GM20431 (cell line): Measurements from ENCODE around the gene WDR3.

Experiments
- in situ Hi-C: fragments of 300-500 bp; cut with MseI, MboI; formaldehyde crosslinking; loops from one replicate; pipeline ENCODE4 v1.15.0; 2020; ENCODE audit warnings: low sequenced_read_pairs; ENCODE audit not compliant: unreplicated experiment

The WDR3 gene

DNA sequence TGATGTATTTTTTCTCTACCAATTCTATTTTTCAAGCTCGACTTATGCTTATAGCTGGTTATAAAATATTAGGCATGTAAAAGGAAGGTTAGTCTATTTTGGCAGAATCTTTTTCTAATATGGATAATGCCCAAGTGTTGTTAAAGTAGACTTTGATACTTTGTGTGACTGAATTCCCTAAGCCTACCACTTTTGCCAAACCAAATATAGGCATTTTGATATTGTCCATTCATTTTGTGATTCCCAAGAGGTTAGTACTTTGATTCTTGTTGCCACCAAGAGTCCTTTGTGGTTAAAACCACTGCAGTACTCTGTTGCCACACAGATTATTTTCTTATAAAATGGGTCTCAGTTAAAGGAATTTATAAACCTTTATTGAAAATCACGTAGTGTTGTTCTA is 4.2 kb downstream of the WDR3 start:
- in situ Hi-C loops = no loop called here

GRCh38 chr1:117942293-117942692 is 12.8 kb downstream of the WDR3 start:
- in situ Hi-C loops = no loop called here

GRCh38 chr1:117952386-117952785 is 22.8 kb downstream of the WDR3 start:
- in situ Hi-C loops = no loop called here

DNA sequence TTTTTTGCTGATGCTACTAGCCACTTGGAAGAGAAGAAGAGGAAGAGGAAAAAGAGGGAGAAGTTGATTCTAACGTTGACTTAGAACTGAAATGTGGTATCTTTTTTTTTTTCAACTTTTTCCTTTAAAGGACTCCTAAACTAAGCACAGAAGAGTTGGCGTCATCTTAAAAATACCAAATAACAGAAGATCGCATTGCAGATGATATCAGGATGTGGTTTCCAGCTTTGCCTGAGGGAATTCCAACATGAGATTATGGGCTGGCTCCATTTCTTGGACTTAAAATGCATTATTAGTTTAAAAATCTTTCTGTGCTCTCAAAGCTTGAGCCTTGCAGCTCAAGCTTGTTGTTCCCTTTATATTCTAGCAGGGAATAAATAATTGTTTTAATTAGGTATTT is 29.8 kb downstream of the WDR3 start:
- in situ Hi-C loops = no loop called here

DNA sequence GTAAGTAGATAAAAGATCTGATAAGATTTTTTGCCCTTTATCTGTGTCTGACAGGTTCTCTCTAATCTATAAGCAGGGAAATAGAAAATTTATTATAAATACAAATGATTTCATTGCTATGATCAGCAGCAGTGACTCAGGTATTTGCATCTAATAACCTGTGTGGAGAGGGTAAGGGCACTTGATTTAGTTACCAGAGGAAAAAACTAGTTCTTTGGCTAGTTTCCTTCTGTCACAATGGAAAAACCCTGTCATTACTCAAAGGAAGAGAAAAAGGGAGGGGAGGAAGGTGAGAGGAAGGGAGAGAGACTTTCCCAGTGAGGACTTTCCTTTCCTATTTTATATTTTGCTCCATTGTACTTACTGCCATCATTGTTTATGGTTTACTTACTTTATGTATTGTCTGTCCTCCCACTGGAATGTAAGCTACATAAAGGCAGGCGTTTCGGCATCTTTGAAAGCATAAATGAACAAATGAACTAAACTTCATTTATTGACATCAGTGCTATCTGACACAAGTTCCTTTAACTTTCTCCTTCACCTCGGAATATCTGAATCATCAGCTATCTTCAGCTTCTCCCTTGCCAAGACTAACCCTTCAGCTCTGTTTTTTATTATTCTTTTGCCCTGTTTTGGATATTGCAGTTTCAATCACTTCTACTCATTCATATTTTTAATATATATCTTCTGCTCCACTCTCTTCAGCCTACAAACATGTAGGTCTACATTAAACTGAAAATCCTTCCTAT is 34.9 kb downstream of the WDR3 start:
- in situ Hi-C loops = no loop called here

- in situ Hi-C loops = no loop called here
These were observed 37.9 kb downstream of the WDR3 start for GRCh38 chr1:117967477-117967876.

DNA sequence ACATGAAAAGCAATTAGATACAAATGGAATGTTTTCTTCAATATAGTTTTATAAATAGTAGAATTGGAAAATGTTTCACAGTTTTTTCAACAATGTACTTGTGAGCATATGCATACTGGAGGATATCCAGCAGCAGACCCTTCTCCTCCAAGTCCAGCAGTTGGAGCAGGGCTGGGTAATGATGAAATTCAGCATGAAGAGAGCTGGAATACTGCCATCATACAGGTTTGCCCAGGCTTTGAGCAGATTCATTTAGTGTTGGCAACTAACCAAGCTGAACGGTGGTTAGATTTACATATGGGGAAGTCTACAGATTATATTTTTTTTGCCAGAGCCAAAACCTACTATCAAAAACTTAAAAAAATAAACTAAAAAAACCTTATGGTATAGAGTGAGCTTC is 38.3 kb downstream of the WDR3 start:
- in situ Hi-C loops = no loop called here

DNA sequence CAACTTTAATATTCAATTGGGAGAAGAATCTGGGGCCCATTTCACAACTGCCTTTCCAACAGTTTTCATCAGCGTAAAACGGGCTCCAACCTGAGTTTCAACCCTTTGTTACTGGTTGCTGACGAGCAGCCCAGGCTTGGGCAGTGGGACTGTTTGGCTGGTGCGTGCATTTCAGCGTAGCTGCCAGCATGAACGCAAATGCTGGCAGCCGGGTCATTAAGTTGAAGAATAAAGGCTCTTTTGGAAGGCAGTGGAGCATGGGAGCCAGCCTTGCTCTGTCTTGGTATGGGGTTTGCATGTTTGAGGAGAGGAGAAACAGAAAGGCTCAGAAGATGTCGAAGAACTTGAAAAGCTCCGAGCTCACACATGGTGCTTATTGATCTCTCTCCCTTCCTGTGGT is 40.7 kb downstream of the WDR3 start:
- in situ Hi-C loops = no loop called here

DNA sequence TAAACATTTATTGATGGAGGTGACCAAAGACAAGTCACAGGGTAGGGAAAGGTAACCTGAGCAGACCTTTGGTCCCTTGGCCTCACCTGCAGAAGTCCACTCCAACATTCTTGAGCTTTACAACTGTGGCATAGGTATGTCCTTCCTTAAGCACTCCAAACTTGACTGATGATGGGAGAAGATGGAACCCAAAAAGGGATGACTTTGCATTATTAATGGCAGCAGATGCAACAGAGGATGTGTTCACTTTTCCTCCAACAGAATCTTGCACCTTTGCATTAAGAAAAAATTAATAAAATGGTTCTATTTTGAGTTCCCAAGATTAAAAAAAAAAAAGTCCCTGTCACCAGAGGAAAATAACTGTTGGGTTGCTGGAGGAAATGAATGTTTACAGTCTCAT is 42.2 kb downstream of the WDR3 start:
- in situ Hi-C loops = no loop called here

DNA sequence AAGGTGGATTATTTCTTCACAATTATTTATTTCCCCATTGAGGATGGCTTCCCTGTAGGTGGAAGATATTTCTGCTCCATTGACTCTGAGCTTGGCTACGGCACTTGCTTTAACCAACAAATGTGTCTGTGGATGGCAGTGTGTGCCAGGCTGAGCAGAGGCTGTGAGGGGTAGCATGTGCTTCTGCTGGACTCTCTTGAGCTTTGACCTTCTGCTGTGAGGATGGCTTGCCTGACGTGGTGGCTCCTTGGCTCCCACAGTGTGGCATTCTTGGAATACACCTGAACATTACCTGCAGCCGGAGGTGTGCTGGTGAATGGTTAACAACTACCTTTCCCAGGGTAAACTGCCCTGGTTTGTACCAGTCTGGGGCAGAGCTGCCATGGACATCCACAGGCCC is 46.8 kb downstream of the WDR3 start:
- in situ Hi-C loops = no loop called here

GRCh38 chr1:117981455-117982192 is 52.1 kb downstream of the WDR3 start:
- in situ Hi-C loops = no loop called here

- in situ Hi-C loops = no loop called here
These were observed 55.7 kb downstream of the WDR3 start for GRCh38 chr1:117985239-117985638.

- in situ Hi-C loops = no loop called here
These were observed 56.4 kb downstream of the WDR3 start for GRCh38 chr1:117985973-117986372.

- in situ Hi-C loops = no loop called here
These were observed 74.8 kb downstream of the WDR3 start for GRCh38 chr1:118004312-118004711.

- in situ Hi-C loops = no loop called here
These were observed 77.9 kb downstream of the WDR3 start for GRCh38 chr1:118007391-118007790.

DNA sequence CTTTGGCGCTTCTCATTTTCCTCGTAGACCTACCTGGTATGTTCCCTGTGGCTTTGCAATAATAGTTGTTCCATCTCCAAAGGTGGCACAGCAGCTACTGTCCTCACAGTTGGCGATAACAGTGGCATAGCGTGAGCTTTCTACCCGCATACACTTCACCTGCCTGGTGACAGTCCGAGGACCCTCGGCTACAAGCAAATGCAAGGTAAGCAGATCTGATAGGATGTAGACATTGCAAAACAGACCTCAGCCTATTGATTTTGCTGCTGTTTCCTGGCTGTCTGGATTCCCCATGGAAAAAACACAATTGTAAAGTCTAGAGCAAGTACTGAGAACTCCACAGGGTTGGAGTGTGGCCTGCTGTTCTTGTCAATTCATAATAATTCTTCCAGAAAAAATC is 78.5 kb downstream of the WDR3 start:
- in situ Hi-C loops = no loop called here

- in situ Hi-C loops = no loop called here
These were observed 83.1 kb downstream of the WDR3 start for GRCh38 chr1:118012515-118013124.

- in situ Hi-C loops = no loop called here
These were observed 83.8 kb downstream of the WDR3 start for GRCh38 chr1:118013336-118013735.

GRCh38 chr1:118013938-118014337 is 84.4 kb downstream of the WDR3 start:
- in situ Hi-C loops = no loop called here
